Measurements from ENCODE around the gene ITFG1. TPM values are rescaled to one million over a fixed set of nuclear protein-coding genes. Genes with fewer than 3 reads are reported as not detected.
A peak's percentile ranks its signal among the peaks of the same experiment; 100 is the strongest.

The ITFG1 gene
- total and polyA plus RNA-seq, 2 of the 13 experiments (the other 11 are each of a cell fraction or from before 2014, with no cell fraction given): 74.5 to 150 TPM

- TF ChIP-seq, protein P1, sequence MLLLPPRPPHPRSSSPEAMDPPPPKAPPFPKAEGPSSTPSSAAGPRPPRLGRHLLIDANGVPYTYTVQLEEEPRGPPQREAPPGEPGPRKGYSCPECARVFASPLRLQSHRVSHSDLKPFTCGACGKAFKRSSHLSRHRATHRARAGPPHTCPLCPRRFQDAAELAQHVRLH (CRISPR knock-in tag; IDR thresholded peaks at IDR 0.05; ENCODE audit: borderline replicate concordance, low read depth): 0 out of 2 replicates have a peak, but pooled peaks have one; percentile 73
- TF ChIP-seq FOSL2 (CRISPR knock-in tag; IDR thresholded peaks at IDR 0.05) (peak; percentile 89), NBN (conservative IDR thresholded peaks at IDR 0.05) (no peak), SALL1 (CRISPR knock-in tag; IDR thresholded peaks at IDR 0.05) (peak; percentile 97), SMAD3 (CRISPR knock-in tag; IDR thresholded peaks at IDR 0.05) (peak; percentile 63; the same call in 1 of the 2 replicates), SSRP1 (CRISPR knock-in tag; IDR thresholded peaks at IDR 0.05) (peak; percentile 69; the same call in 1 of the 2 replicates), ETV5 (CRISPR knock-in tag; IDR thresholded peaks at IDR 0.05; ENCODE audit: borderline replicate concordance) (peak; percentile 77; the same call in 1 of the 2 replicates), MIER2 (CRISPR knock-in tag; IDR thresholded peaks at IDR 0.05) (0 out of 2 replicates have a peak, but pooled peaks have one; percentile 23), KMT2B (CRISPR knock-in tag; IDR thresholded peaks at IDR 0.05) (0 out of 2 replicates have a peak, but pooled peaks have one; percentile 47), ZMYM4 (CRISPR knock-in tag; IDR thresholded peaks at IDR 0.05) (peak; percentile 77), ZMAT3 (CRISPR knock-in tag; conservative IDR thresholded peaks at IDR 0.05) (peak; percentile 78; the same call in 1 of the 2 replicates), KDM5A (IDR thresholded peaks at IDR 0.05; ENCODE audit: borderline replicate concordance, low read length) (no peak), ZSCAN9 (CRISPR knock-in tag; IDR thresholded peaks at IDR 0.05; ENCODE audit: borderline replicate concordance) (peak; percentile 68; the same call in 1 of the 2 replicates), SP5 (CRISPR knock-in tag; IDR thresholded peaks at IDR 0.05; ENCODE audit: borderline replicate concordance, low read depth) (0 out of 2 replicates have a peak, but pooled peaks have one; percentile 16), ZNF879 (CRISPR knock-in tag; IDR thresholded peaks at IDR 0.05) (no peak), HBP1 (CRISPR knock-in tag; IDR thresholded peaks at IDR 0.05; ENCODE audit: low read depth) (peak; percentile 32; the same call in 1 of the 2 replicates), CBX5 (CRISPR knock-in tag; IDR thresholded peaks at IDR 0.05; ENCODE audit: borderline replicate concordance) (peak; percentile 80; the same call in 1 of the 2 replicates), FOXA1 (IDR thresholded peaks at IDR 0.05) (no peak), FOXA1 (CRISPR knock-in tag; IDR thresholded peaks at IDR 0.05) (peak; percentile 68), ZNF468 (CRISPR knock-in tag; IDR thresholded peaks at IDR 0.05) (no peak), SKI (IDR thresholded peaks at IDR 0.05; ENCODE audit: partially characterized antibody) (peak; percentile 89), ONECUT2 (CRISPR knock-in tag; IDR thresholded peaks at IDR 0.05) (no peak), ZNF563 (CRISPR knock-in tag; IDR thresholded peaks at IDR 0.05) (no peak), SCMH1 (CRISPR knock-in tag; IDR thresholded peaks at IDR 0.05; ENCODE audit: borderline replicate concordance) (no peak)
- TF ChIP-seq, protein P2, sequence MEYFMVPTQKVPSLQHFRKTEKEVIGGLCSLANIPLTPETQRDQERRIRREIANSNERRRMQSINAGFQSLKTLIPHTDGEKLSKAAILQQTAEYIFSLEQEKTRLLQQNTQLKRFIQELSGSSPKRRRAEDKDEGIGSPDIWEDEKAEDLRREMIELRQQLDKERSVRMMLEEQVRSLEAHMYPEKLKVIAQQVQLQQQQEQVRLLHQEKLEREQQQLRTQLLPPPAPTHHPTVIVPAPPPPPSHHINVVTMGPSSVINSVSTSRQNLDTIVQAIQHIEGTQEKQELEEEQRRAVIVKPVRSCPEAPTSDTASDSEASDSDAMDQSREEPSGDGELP (IDR thresholded peaks at IDR 0.05; ENCODE audit: borderline replicate concordance, low read depth): 0 out of 2 replicates have a peak, but pooled peaks have one; percentile 15
- TF ChIP-seq, protein P3, sequence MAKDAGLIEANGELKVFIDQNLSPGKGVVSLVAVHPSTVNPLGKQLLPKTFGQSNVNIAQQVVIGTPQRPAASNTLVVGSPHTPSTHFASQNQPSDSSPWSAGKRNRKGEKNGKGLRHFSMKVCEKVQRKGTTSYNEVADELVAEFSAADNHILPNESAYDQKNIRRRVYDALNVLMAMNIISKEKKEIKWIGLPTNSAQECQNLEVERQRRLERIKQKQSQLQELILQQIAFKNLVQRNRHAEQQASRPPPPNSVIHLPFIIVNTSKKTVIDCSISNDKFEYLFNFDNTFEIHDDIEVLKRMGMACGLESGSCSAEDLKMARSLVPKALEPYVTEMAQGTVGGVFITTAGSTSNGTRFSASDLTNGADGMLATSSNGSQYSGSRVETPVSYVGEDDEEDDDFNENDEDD (CRISPR knock-in tag; IDR thresholded peaks at IDR 0.05; ENCODE audit: borderline replicate concordance): no peak
- TF ChIP-seq, protein P4, sequence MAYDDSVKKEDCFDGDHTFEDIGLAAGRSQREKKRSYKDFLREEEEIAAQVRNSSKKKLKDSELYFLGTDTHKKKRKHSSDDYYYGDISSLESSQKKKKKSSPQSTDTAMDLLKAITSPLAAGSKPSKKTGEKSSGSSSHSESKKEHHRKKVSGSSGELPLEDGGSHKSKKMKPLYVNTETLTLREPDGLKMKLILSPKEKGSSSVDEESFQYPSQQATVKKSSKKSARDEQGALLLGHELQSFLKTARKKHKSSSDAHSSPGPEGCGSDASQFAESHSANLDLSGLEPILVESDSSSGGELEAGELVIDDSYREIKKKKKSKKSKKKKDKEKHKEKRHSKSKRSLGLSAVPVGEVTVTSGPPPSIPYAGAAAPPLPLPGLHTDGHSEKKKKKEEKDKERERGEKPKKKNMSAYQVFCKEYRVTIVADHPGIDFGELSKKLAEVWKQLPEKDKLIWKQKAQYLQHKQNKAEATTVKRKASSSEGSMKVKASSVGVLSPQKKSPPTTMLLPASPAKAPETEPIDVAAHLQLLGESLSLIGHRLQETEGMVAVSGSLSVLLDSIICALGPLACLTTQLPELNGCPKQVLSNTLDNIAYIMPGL (CRISPR knock-in tag; IDR thresholded peaks at IDR 0.05; ENCODE audit: borderline replicate concordance in 1 of 2, low read depth in 1 of 2): peak in 1 of 2 experiments; percentile 37; a peak in 1 of 4 replicates
These were observed 14.9 kb upstream of the ITFG1 start (continued) for GRCh38 chr16:47475786-47476185.

All from HepG2 (cell line).